ENCODE results near the gene PLA2G4B. TPM values are rescaled to one million over a fixed set of nuclear protein-coding genes. Genes with fewer than 3 reads are reported as not detected.
A peak's percentile ranks its signal among the peaks of the same experiment; 100 is the strongest.

The PLA2G4B gene
- total RNA-seq, 1 donor from 2014 or later: 2.9 TPM

DNA sequence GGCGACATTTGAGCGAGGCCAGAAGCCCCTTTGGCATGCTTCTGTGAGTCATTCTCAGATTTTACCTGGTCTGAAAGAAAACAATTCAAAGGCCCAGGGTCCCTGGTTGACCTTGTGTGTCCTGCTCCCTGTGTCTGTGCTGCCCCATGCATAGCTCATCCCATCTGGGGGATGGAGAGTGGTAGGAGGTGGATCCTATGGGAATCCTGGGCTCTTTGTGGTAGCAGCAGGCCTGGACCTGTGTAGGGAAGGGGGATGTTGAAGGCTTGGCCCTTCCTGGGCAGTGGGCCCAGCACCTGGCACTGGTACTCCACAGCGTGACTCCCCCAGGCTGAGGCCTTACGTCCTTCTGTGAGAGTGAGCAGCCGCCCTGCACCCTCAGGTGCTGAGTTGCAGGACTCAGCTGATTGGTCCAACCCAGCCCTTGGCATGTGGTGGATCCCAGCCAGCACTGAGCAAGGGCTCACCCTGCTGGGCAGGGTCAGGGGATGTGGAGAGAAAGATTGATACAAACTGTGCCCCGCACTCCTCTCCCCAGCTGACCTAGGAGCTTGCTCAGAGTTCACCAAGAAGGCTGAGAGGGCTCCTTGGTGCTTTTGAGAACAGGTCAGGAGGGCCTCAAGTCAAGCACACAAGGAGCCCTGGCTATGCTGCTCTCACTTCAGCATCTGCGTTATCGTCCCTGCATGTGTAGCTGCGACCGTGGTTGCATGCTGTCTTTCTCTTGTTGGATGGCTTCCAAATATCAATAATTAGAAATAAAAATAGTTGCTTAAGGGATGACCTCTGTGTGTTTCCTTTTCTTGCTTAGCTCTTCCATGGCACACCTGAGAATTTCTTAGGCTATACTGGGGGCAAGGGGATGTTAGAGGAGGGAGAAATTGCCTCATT lies 32.1 kb upstream of the PLA2G4B start:
- Mint-ChIP-seq H3K27ac (ENCODE audit: unreplicated experiment) (peak overlapping the region; percentile 39), H3K36me3 (ENCODE audit: low read depth, unreplicated experiment) (peaks cover 17% of the 10 kb centered on the region), H3K4me3 (ENCODE audit: unreplicated experiment) (no peak overlapping the region), H3K27me3 (ENCODE audit: unreplicated experiment) (peaks cover 6% of the 10 kb centered on the region), H3K4me1 (ENCODE audit: unreplicated experiment) (peaks cover 44% of the 10 kb centered on the region), H3K9me3 (ENCODE audit: unreplicated experiment) (no peaks in the 10 kb centered on the region)
- no peak for DNase-seq (ENCODE audit: low spot score)
- TF ChIP-seq, protein P1, sequence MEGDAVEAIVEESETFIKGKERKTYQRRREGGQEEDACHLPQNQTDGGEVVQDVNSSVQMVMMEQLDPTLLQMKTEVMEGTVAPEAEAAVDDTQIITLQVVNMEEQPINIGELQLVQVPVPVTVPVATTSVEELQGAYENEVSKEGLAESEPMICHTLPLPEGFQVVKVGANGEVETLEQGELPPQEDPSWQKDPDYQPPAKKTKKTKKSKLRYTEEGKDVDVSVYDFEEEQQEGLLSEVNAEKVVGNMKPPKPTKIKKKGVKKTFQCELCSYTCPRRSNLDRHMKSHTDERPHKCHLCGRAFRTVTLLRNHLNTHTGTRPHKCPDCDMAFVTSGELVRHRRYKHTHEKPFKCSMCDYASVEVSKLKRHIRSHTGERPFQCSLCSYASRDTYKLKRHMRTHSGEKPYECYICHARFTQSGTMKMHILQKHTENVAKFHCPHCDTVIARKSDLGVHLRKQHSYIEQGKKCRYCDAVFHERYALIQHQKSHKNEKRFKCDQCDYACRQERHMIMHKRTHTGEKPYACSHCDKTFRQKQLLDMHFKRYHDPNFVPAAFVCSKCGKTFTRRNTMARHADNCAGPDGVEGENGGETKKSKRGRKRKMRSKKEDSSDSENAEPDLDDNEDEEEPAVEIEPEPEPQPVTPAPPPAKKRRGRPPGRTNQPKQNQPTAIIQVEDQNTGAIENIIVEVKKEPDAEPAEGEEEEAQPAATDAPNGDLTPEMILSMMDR (IDR thresholded peaks at IDR 0.05; ENCODE audit: unreplicated experiment): no peak

DNA sequence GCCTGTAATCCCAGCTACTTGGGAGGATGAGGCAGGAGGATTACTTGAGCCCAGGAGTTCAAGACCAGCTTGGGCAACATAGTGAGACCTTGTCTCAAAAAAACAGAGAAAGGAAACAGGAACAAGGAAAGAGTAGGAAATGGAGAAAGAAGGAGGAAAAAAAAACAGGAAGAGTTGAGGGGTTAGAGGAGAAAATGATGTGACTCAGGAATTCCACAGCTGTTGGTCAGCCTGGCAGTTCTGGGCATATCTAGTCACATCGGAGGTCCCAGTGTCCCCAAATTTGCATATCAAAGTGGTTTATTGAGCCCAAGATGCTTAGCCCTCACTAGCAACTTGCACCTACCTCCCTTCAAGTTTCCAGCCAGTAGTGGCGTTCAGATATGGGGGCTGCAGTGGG lies 29.5 kb upstream of the PLA2G4B start:
- no peak overlapping the region for H3K4me3 Mint-ChIP-seq (ENCODE audit: unreplicated experiment)
- no peak for DNase-seq (ENCODE audit: low spot score)
- peaks cover 6% of the 10 kb centered on the region for H3K27me3 Mint-ChIP-seq (ENCODE audit: unreplicated experiment)
- H3K36me3 Mint-ChIP-seq (ENCODE audit: low read depth, unreplicated experiment): peaks cover 23% of the 10 kb centered on the region
- peak overlapping the region; percentile 88 for H3K27ac Mint-ChIP-seq (ENCODE audit: unreplicated experiment)
- TF ChIP-seq, protein P1 (IDR thresholded peaks at IDR 0.05; ENCODE audit: unreplicated experiment): no peak
- H3K9me3 Mint-ChIP-seq (ENCODE audit: unreplicated experiment): no peaks in the 10 kb centered on the region
- H3K4me1 Mint-ChIP-seq (ENCODE audit: unreplicated experiment): peaks cover 44% of the 10 kb centered on the region

DNA sequence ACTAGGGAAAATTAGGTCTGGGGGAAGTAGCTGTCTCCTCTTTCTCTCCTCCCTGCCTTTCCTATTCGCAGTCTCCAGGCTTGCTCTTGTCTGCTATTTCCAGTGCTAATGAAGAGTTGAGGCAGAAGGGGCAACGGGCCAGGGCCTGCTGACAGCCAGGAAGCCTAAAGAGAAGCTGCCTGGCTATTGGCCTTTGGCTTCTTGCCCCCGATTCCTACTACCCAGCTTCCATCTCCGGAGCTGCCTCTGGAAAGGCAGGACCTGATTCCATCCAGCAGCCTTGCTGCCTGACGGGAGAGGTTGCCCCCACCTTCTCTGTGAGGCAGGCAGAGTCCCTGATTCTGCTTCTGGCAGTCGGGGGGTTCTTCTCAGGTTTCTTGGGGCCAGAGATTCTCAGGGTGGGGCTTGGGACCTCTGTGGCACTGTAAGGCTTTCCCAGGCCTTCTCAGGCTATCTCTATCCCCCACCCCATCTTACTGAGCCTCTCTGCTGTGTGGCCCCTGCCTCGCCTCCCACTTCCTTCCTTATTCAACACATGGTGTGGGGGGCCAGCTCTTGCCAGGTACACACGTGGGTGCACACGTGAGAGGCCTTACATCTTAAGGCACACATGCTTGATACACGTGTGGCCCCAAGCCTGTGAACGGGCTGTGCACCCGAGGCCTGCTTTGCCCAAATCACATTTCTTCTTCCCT lies 29.0 kb upstream of the PLA2G4B start:
- H3K4me1 Mint-ChIP-seq (ENCODE audit: unreplicated experiment): peaks cover 41% of the 10 kb centered on the region
- H3K27ac Mint-ChIP-seq (ENCODE audit: unreplicated experiment): peak overlapping the region; percentile 88
- no peak for DNase-seq (ENCODE audit: low spot score)

DNA sequence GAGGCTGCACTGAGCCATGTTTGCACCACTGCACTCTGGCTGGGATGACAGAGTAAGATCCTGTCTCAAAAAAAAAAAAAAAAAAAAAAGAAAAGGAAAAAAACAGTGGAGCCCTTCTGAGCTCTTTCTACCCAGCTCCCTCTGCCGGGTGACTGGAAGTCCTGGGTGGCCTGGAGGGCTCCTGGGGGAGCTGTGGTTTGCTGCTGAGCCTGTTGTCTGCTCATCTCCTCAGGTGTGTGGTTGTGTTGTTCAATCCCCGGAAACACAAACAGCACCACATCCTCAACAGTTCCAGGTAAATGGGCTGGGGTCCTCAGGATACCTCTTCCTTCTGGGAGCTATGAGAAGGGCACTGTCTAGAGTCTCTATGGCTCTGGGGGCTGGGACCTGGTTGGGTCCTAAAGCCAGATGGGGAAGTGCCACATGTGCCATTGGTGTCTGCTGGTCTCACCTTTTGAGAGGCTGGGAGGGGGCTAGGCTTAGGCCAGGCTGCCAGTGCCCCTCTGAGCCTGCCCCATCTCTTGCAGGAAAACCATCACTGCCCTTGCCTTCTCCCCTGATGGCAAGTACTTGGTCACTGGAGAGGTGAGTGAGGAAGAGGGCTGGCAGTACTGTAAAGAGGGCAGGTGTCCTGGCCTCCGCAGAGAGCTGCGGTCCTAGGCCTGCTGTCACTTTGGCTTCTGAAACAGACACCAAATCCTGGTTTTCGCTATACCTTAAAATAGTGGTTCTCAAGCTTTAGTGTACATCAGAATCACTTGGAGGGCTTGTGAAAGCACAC lies 27.8 kb upstream of the PLA2G4B start:
- TF ChIP-seq, protein P1 (IDR thresholded peaks at IDR 0.05; ENCODE audit: unreplicated experiment): no peak
- H3K4me3 Mint-ChIP-seq (ENCODE audit: unreplicated experiment): no peak overlapping the region
- H3K36me3 Mint-ChIP-seq (ENCODE audit: low read depth, unreplicated experiment): peaks cover 32% of the 10 kb centered on the region
- H3K9me3 Mint-ChIP-seq (ENCODE audit: unreplicated experiment): no peaks in the 10 kb centered on the region
- H3K4me1 Mint-ChIP-seq (ENCODE audit: unreplicated experiment): peaks cover 32% of the 10 kb centered on the region
- no peak overlapping the region for H3K27ac Mint-ChIP-seq (ENCODE audit: unreplicated experiment)
- no peak for DNase-seq (ENCODE audit: low spot score)
- peaks cover 6% of the 10 kb centered on the region for H3K27me3 Mint-ChIP-seq (ENCODE audit: unreplicated experiment)

More for the DNA sequence above, 29.0 kb upstream of the PLA2G4B start:
- H3K4me3 Mint-ChIP-seq (ENCODE audit: unreplicated experiment): no peak overlapping the region
- peaks cover 6% of the 10 kb centered on the region for H3K27me3 Mint-ChIP-seq (ENCODE audit: unreplicated experiment)
- no peaks in the 10 kb centered on the region for H3K9me3 Mint-ChIP-seq (ENCODE audit: unreplicated experiment)
- TF ChIP-seq, protein P1 (IDR thresholded peaks at IDR 0.05; ENCODE audit: unreplicated experiment): no peak
- peaks cover 28% of the 10 kb centered on the region for H3K36me3 Mint-ChIP-seq (ENCODE audit: low read depth, unreplicated experiment)

All from endothelial cell (in vitro differentiated cells).